HepG2 (cell line): ENCODE measurements around the gene HOXA9. TPM values are rescaled to one million over a fixed set of nuclear protein-coding genes. Genes with fewer than 3 reads are reported as not detected.

Source experiments
- ATAC-seq: fragments of 200-7000 bp; cut with Tn5 transposase; 3 replicates; pipeline ENCODE4 v1.9.1; 2020; ENCODE audit warnings: mild to moderate bottlenecking, moderate library complexity
- BruUV-seq: library from RNA; stranded (reverse); fragments of 400-500 nt; replicated peaks from 2 replicates; lab custom pipeline; 2021; lab: Mats Ljungman, UMichigan
- CTCF ChIA-PET: fragments of 300-600 bp; formaldehyde crosslinking; extraction: SDS; loops from one replicate; lab custom pipeline; 2021; ENCODE audit warnings: low total read pairs, inconsistent platforms, low intra/inter-chr PET ratio; lab: Yijun Ruan, JAX
- POLR2A ChIA-PET: fragments of 350-600 bp; sonication (Branson Sonifier 250); formaldehyde crosslinking; loops from one replicate; lab custom pipeline; 2020; ENCODE audit warnings: antibody characterized with exemption, inconsistent platforms; lab: Yijun Ruan, JAX
- DNase-seq: peaks from one replicate; pipeline ENCODE4 v3.0.0-alpha.2; 2015; ENCODE audit warnings: low spot score
- FAIRE-seq: peaks from 3 replicates; lab custom pipeline; 2011; peaks lifted over from hg19 to GRCh38; lab: Jason Lieb, UNC
- H2AFZ ChIP-seq: one replicate; pipeline ENCODE4 v1.6.1; 2011; ENCODE audit warnings: low read length, inconsistent platforms
- H3K27ac ChIP-seq: fragments of 300-600 bp; 3 replicates; pipeline ENCODE4 v1.8.0; 2011; ENCODE audit warnings: mixed run types, mild to moderate bottlenecking, mixed read lengths, low read length, inconsistent platforms; ENCODE audit not compliant: insufficient read depth; ENCODE audit errors: extremely low read length
- H3K27me3 ChIP-seq, 2 experiments: fragments of 200-600 bp in 1 of 2; 2 replicates in 1 of 2; 3 replicates in 1 of 2; pipeline versions ENCODE4 v1.6.0 to v1.8.0; 2011; ENCODE audit warnings: low read length in 2 of 2, mild to moderate bottlenecking in 2 of 2, moderate library complexity in 2 of 2, inconsistent platforms in 1 of 2; ENCODE audit not compliant: insufficient read depth in 2 of 2, control insufficient read depth in 1 of 2
- H3K36me3 ChIP-seq, 2 experiments: fragments of 200-600 bp in 1 of 2; replicated peaks in 1 of 2; 2 replicates in 1 of 2; 3 replicates in 1 of 2; pipeline versions ENCODE4 v1.5.1 to v1.8.0; 2011; ENCODE audit warnings: low read length in 2 of 2, inconsistent platforms in 1 of 2; ENCODE audit not compliant: insufficient read depth in 2 of 2, control insufficient read depth in 1 of 2
- H3K4me1 ChIP-seq: 2 replicates; pipeline ENCODE4 v1.5.1; 2012; ENCODE audit warnings: low read length, inconsistent platforms; ENCODE audit not compliant: insufficient read depth
- H3K4me2 ChIP-seq: 2 replicates; pipeline ENCODE4 v1.6.0; 2011; ENCODE audit warnings: low read depth, low read length, inconsistent platforms
- H3K4me3 ChIP-seq, 3 experiments: fragments of 200-600 bp in 1 of 3; sonication (generic), shearing (Covaris generic) in 1 of 3; replicated peaks in 1 of 3; 2 replicates each; pipeline ENCODE4 v1.5.1; 2011 to 2016; ENCODE audit warnings: low read length in 3 of 3, inconsistent platforms in 2 of 3, low read depth in 2 of 3, mild to moderate bottlenecking in 2 of 3, control low read depth in 1 of 3, mixed read lengths in 1 of 3; ENCODE audit not compliant: insufficient read depth in 1 of 3
- H3K79me2 ChIP-seq: one replicate; pipeline ENCODE4 v1.6.1; 2011; ENCODE audit warnings: low read length, inconsistent platforms; ENCODE audit not compliant: insufficient read depth
- H3K9ac ChIP-seq: 2 replicates; pipeline ENCODE4 v1.6.0; 2011; ENCODE audit warnings: mild to moderate bottlenecking, low read depth, low read length, inconsistent platforms; ENCODE audit not compliant: insufficient read depth
- H3K9me3 ChIP-seq: 2 replicates; pipeline ENCODE4 v1.5.1; 2012; ENCODE audit warnings: mild to moderate bottlenecking, low read length
- H4K20me1 ChIP-seq: 2 replicates; pipeline ENCODE4 v1.6.0; 2011; ENCODE audit warnings: inconsistent platforms, mild to moderate bottlenecking, low read length, moderate library complexity; ENCODE audit not compliant: insufficient read depth
- AGO2 ChIP-seq: fragments of 200-400 bp; formaldehyde crosslinking; optimal IDR thresholded peaks from 2 replicates; pipeline ENCODE3; 2017; ENCODE audit warnings: mild to moderate bottlenecking, low read depth, low read length, moderate library complexity
- HNRNPK ChIP-seq: fragments of 200-400 bp; formaldehyde crosslinking; IDR thresholded peaks from 2 replicates; pipeline ENCODE4 v1.6.1; 2018; ENCODE audit warnings: low read length, low read depth, moderate library complexity, mild to moderate bottlenecking; ENCODE audit not compliant: poor library complexity, severe bottlenecking
- RBFOX2 ChIP-seq: fragments of 200-400 bp; formaldehyde crosslinking; IDR thresholded peaks from 2 replicates; pipeline ENCODE4 v1.6.1; 2017; ENCODE audit warnings: low read depth, mild to moderate bottlenecking, low read length
- WGBS: methylation state at CpG from one replicate; pipeline ENCODE4 v1.1.6; 2017; ENCODE audit warnings: low lambda C conversion rate; 5-methylcytosine and 5-hydroxymethylcytosine counted together
- in situ Hi-C: cut with HindIII; loops from 2 replicates; pipeline ENCODE4 v1.10.0; 2017; ENCODE audit warnings: low pct_unique_long_range_greater_than_20kb; ENCODE audit not compliant: extremely low pct_ligation_motif_present
- intact Hi-C: fragments of 100-400 bp; cut with micrococcal nuclease; formaldehyde crosslinking; loops from one replicate; pipeline ENCODE4 v1.10.0; 2022; ENCODE audit not compliant: unreplicated experiment
- microRNA counts: library from miRNA; unstranded; fragments of <30 nt; microRNA quantifications from one replicate; lab custom pipeline; 2015
- microRNA-seq: library from miRNA; unstranded; fragments of <30 nt; microRNA quantifications from one replicate; pipeline ENCODE4, GENCODE V29; 2020
- polyA plus RNA-seq, 8 experiments: library from polyadenylated mRNA; depleted of rRNA in 3 of 8; stranded (reverse) in 7 of 8; unstranded in 1 of 8; fragments of >200 nt; fragmentation: Illumina TruSeq in 4 of 8; extraction: Trizol in 4 of 8; gene quantifications; 2 replicates each; pipeline versions ENCODE4 v1.2.1 to v1.2.3, GENCODE V29; 2011 to 2016; ENCODE audit warnings: low read depth in 4 of 8, missing spikeins in 1 of 8, mixed read lengths in 1 of 8; ENCODE audit not compliant: insufficient read depth in 1 of 8
- small RNA-seq, 3 experiments: library from RNA; depleted of rRNA; stranded (forward); fragments of <200 nt; gene quantifications; one replicate each; pipeline ENCODE3, GENCODE V24; 2012; ENCODE audit warnings: low read depth in 2 of 3, low replicate concordance in 1 of 3; ENCODE audit not compliant: insufficient read length in 3 of 3, insufficient read depth in 2 of 3
- total RNA-seq, 5 experiments: library from RNA; depleted of rRNA; stranded (reverse); fragments of >200 nt; fragmentation: Illumina TruSeq; extraction: Trizol; gene quantifications; 2 replicates each; pipeline ENCODE4 v1.2.3, GENCODE V29; 2016; ENCODE audit warnings: low read depth in 1 of 5
- TF ChIP-seq, protein P1 (sequence below): sonication (generic); formaldehyde crosslinking; IDR thresholded peaks from 2 replicates; pipeline ENCODE4 v1.4.0; 2020; ENCODE audit warnings: mild to moderate bottlenecking, missing genetic modification reagents
- TF ChIP-seq, protein P2 (sequence below): sonication (generic); formaldehyde crosslinking; IDR thresholded peaks from 2 replicates; pipeline ENCODE4 v1.5.1; 2020; ENCODE audit warnings: mild to moderate bottlenecking, missing genetic modification reagents, moderate library complexity

Gene HOXA9
- total and polyA plus RNA-seq, 2 of the 13 experiments (the other 11 are each of a cell fraction or from before 2014, with no cell fraction given) = not detected

DNA sequence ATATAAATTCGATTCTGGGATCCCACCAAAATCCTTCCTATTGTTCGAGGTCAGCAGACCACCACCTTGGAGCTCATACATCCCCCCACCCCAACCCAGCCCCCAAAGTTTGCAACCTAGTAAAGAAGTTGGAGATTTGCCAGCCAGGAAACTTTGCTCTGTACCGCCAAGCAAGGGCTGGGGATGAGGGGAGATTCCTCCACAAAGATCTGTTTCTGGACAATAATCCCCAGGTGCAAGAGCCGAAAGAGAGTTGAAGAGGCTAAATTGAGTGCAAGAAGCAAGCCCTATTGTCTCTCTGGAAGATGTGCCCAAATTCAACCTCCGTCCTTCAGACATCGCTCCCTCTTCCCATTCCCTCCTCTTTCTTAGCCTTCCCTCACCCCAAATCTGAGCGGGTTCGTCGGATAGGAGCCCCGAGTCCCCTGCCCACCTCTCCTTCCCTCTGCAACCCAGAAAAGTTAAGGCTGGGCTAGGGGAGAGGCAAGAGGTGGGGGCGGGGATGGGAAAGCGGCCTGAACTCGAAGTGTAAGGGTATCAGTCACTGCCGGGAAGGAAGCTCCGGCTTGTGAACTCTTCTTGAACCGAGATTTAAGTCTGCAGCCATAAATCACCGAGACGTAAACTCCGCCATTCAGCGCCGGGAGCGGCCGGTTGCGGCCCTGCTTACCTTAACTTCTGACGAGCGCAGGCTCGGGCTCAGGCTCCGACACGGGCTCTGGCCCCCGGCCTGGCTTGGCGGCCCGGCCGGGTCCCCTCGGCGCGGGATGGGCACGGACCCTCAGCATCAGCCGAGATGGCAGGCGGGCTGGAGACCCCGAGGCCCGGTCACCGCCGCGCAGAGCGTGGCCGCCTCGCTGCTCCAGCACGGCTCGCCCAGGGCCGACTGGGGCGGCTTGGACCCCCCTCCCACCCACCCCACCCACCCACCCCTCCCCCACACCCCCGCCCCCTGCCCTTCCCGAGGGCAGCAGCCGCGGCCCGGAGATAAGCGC is 52.1 kb downstream of the HOXA9 start:
- intact Hi-C loops (no loop called here), in situ Hi-C loops (no loop called here)
- DNase-seq (no peak), ATAC-seq (no peak), FAIRE-seq (no peak)
- Histone ChIP-seq H3K9me3 (no peaks in the 10 kb centered on the region), H3K9ac (no peak overlapping the region), H2AFZ (no peak overlapping the region), H4K20me1 (peaks cover 12% of the 10 kb centered on the region; the same call in 1 of the 2 replicates), H3K27me3 (no peaks in the 10 kb centered on the region), H3K4me1 (peaks cover 17% of the 10 kb centered on the region), H3K36me3 (peaks cover 2 to 9% of the 10 kb centered on the region in 2 experiments; a peak in 3 of 5 replicates), H3K4me3 (no peak overlapping the region), H3K27ac (no peak overlapping the region), H3K79me2 (peaks cover 20% of the 10 kb centered on the region), H3K4me2 (no peak overlapping the region)
- no TSS peak for BruUV-seq
- POLR2A ChIA-PET = no interaction called here
- CTCF ChIA-PET = no interaction called here
- TF ChIP-seq RBFOX2 (peak; percentile 58), HNRNPK (peak; percentile 23), AGO2 (peak; percentile 86)
- TF ChIP-seq, protein P1, sequence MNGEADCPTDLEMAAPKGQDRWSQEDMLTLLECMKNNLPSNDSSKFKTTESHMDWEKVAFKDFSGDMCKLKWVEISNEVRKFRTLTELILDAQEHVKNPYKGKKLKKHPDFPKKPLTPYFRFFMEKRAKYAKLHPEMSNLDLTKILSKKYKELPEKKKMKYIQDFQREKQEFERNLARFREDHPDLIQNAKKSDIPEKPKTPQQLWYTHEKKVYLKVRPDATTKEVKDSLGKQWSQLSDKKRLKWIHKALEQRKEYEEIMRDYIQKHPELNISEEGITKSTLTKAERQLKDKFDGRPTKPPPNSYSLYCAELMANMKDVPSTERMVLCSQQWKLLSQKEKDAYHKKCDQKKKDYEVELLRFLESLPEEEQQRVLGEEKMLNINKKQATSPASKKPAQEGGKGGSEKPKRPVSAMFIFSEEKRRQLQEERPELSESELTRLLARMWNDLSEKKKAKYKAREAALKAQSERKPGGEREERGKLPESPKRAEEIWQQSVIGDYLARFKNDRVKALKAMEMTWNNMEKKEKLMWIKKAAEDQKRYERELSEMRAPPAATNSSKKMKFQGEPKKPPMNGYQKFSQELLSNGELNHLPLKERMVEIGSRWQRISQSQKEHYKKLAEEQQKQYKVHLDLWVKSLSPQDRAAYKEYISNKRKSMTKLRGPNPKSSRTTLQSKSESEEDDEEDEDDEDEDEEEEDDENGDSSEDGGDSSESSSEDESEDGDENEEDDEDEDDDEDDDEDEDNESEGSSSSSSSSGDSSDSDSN (CRISPR knock-in tag) = no peak
- TF ChIP-seq, protein P2, sequence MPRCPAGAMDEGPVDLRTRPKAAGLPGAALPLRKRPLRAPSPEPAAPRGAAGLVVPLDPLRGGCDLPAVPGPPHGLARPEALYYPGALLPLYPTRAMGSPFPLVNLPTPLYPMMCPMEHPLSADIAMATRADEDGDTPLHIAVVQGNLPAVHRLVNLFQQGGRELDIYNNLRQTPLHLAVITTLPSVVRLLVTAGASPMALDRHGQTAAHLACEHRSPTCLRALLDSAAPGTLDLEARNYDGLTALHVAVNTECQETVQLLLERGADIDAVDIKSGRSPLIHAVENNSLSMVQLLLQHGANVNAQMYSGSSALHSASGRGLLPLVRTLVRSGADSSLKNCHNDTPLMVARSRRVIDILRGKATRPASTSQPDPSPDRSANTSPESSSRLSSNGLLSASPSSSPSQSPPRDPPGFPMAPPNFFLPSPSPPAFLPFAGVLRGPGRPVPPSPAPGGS (CRISPR knock-in tag) = no peak
- 96% methylated on average over 25 of the region's 57 CpGs for WGBS

MicroRNA genes within 50 kb of the gene (microRNA counts, 767-probe panel; counts per million panel counts)
- not detected for microRNA hsa-miR-196b-5p (lab: Ali Mortazavi, UCI)

Small RNAs within 50 kb of the gene (microRNA-seq; reads per million reads assigned to microRNA genes)
- 32.7 reads per million, percentile 62 among the genes with 10 or more reads in this experiment for gene MIR196B

Small RNAs within 50 kb of the gene (small RNA-seq; reads per million reads assigned to genes)
- 0 reads per million in 3 experiments for gene AC004080.5
- gene RF02140 = 0 reads per million in 3 experiments
- 0 reads per million in 3 experiments for gene RF02141

Other genes starting within 250 kb of the HOXA9 start
- 0.20 TPM in 1 of 2 replicates, not detected in the other for gene HOXA1, start 69.5 kb downstream of the HOXA9 start, total RNA-seq (2016; rRNA removed; fragmentation: Illumina TruSeq; extraction: Trizol)
- gene HOXA1, start 69.5 kb downstream of the HOXA9 start, polyA plus RNA-seq (2011; rRNA removed) = 0.18 and 0.31 TPM in 2 replicates
- 0.22 TPM in 1 of 2 replicates, not detected in the other for gene HOXA2, start 62.9 kb downstream of the HOXA9 start, total RNA-seq (2016; rRNA removed; fragmentation: Illumina TruSeq; extraction: Trizol)
- 0.20 and 0.29 TPM in 2 replicates for gene HOXA2, start 62.9 kb downstream of the HOXA9 start, polyA plus RNA-seq (2011; rRNA removed)
- gene HOXA4, start 34.8 kb downstream of the HOXA9 start, total RNA-seq (2016; rRNA removed; fragmentation: Illumina TruSeq; extraction: Trizol) = 1.8 and 2.4 TPM in 2 replicates
- gene HOXA4, start 34.8 kb downstream of the HOXA9 start, polyA plus RNA-seq (2011; rRNA removed) = 4.3 and 5.4 TPM in 2 replicates
- 3.2 and 3.9 TPM in 2 replicates for gene HOXA5, start 21.9 kb downstream of the HOXA9 start, total RNA-seq (2016; rRNA removed; fragmentation: Illumina TruSeq; extraction: Trizol)
- gene HOXA5, start 21.9 kb downstream of the HOXA9 start, polyA plus RNA-seq (2011; rRNA removed) = 3.6 and 4.0 TPM in 2 replicates
- gene HOXA6, start 17.8 kb downstream of the HOXA9 start, total RNA-seq (2016; rRNA removed; fragmentation: Illumina TruSeq; extraction: Trizol) = 0.95 and 1.3 TPM in 2 replicates
- 0.68 and 1.5 TPM in 2 replicates for gene HOXA6, start 17.8 kb downstream of the HOXA9 start, polyA plus RNA-seq (2011; rRNA removed)
- gene HOXA3, start 13.0 kb downstream of the HOXA9 start, total RNA-seq (2016; rRNA removed; fragmentation: Illumina TruSeq; extraction: Trizol) = 2.1 and 2.9 TPM in 2 replicates
- gene HOXA3, start 13.0 kb downstream of the HOXA9 start, polyA plus RNA-seq (2011; rRNA removed) = 4.3 and 4.6 TPM in 2 replicates
- gene HOXA7, start 8.9 kb downstream of the HOXA9 start, total RNA-seq (2016; rRNA removed; fragmentation: Illumina TruSeq; extraction: Trizol) = not detected in 2 replicates
- gene HOXA7, start 8.9 kb downstream of the HOXA9 start, polyA plus RNA-seq (2011; rRNA removed) = 0.05 and 0.10 TPM in 2 replicates
- gene HOXA10, start 8.8 kb upstream of the HOXA9 start, total RNA-seq (2016; rRNA removed; fragmentation: Illumina TruSeq; extraction: Trizol) = not detected in 2 replicates
- 0.03 TPM in 1 of 2 replicates, not detected in the other for gene HOXA10, start 8.8 kb upstream of the HOXA9 start, polyA plus RNA-seq (2011; rRNA removed)
- gene HOXA11, start 19.7 kb upstream of the HOXA9 start, total RNA-seq (2016; rRNA removed; fragmentation: Illumina TruSeq; extraction: Trizol) = not detected in 2 replicates
- gene HOXA11, start 19.7 kb upstream of the HOXA9 start, polyA plus RNA-seq (2011; rRNA removed) = 0.04 TPM in 1 of 2 replicates, not detected in the other
- 0.04 TPM in 2 replicates for gene HOXA13, start 34.6 kb upstream of the HOXA9 start, total RNA-seq (2016; rRNA removed; fragmentation: Illumina TruSeq; extraction: Trizol)
- 0.01 TPM in 1 of 2 replicates, not detected in the other for gene HOXA13, start 34.6 kb upstream of the HOXA9 start, polyA plus RNA-seq (2011; rRNA removed)
- not detected in 2 replicates for gene EVX1, start 77.3 kb upstream of the HOXA9 start, total RNA-seq (2016; rRNA removed; fragmentation: Illumina TruSeq; extraction: Trizol)
- gene EVX1, start 77.3 kb upstream of the HOXA9 start, polyA plus RNA-seq (2011; rRNA removed) = not detected in 2 replicates